ENCODE results near the gene SIN3B.
"Not testable (repeated sequence)": the region's sequence is repeated elsewhere in the genome, so short reads cannot be mapped to it uniquely, and the experiment has no call there.

SIN3B gene, protein sequence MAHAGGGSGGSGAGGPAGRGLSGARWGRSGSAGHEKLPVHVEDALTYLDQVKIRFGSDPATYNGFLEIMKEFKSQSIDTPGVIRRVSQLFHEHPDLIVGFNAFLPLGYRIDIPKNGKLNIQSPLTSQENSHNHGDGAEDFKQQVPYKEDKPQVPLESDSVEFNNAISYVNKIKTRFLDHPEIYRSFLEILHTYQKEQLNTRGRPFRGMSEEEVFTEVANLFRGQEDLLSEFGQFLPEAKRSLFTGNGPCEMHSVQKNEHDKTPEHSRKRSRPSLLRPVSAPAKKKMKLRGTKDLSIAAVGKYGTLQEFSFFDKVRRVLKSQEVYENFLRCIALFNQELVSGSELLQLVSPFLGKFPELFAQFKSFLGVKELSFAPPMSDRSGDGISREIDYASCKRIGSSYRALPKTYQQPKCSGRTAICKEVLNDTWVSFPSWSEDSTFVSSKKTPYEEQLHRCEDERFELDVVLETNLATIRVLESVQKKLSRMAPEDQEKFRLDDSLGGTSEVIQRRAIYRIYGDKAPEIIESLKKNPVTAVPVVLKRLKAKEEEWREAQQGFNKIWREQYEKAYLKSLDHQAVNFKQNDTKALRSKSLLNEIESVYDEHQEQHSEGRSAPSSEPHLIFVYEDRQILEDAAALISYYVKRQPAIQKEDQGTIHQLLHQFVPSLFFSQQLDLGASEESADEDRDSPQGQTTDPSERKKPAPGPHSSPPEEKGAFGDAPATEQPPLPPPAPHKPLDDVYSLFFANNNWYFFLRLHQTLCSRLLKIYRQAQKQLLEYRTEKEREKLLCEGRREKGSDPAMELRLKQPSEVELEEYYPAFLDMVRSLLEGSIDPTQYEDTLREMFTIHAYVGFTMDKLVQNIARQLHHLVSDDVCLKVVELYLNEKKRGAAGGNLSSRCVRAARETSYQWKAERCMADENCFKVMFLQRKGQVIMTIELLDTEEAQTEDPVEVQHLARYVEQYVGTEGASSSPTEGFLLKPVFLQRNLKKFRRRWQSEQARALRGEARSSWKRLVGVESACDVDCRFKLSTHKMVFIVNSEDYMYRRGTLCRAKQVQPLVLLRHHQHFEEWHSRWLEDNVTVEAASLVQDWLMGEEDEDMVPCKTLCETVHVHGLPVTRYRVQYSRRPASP

DNA sequence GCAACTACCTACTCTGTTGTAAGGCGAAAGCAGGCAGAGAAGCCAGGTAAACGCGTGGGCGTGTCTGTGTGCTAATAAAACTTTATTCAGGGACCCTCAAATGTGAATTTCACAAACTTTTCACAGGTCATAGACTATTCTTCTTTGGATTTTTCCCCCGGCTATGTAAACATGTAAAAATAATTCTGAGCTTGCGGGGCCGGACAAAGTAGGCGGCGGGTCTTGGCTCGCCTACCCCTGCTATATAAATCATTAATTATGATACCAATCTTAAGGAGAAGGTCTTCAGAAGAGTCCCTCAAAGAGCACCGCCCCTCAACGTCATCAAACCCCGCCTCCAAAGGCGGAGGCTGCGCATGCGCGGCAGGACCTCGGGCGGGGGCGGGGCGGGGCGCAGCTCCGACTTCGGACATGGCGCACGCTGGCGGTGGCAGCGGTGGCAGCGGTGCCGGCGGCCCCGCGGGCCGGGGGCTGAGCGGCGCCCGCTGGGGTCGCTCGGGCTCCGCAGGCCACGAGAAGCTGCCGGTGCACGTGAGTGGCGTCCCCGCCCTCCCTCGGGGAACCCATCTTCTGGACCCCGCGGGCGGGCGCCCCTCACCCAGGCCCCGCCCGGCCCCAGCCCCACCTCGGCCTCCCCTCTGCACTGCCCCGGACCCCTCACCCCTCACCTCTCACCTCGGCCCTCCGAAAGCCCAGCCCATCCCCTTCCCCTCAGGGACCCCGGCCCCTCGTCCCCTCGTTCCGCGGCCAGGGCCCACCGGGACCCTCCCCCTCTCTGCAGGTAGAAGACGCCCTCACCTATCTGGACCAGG is at the start of gene SIN3B:
Gene SIN3B, plus strand, starts transcription at position 389 of the 812 bp plus-strand sequence. Its CDS starts 23 bp downstream, at position 412.
- DNase-seq (ENCODE audit: low read depth in 2 of 2) = peak; percentile 74 to 83

DNA sequence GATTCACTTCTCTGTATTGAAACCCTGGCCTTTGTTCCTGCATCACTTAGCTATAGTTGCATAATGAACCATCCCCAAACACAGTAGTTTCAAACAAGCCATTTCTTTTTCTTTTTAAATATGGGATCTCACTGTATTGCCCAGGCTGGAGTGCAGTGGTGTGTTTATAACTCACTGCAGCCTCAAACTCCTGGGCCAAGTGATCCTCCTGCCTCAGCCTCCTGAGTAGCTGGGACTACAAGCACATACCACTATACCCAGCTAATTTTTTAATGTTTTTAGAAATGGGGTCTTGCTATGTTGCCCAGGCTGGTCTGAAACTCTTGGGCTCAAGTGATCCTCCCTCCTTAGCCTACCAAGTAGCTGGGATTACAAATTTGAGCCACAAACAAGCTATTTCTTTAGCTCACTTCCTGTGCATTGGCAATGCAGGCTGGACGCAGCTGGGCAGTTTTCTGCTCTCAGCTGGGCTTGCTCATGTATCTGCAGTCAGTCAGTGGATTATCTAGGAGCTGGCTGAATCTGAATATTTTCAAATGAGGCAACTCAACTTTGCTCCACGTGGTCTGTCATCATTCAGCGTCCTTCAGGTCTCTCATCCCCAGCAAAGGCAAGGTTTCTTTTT is 49.5 kb upstream of the SIN3B start:
- DNase-seq (ENCODE audit: low read depth in 2 of 2) = no peak

- DNase-seq (ENCODE audit: low read depth in 2 of 2) = no peak
These were observed 46.5 kb upstream of the SIN3B start for GRCh38 chr19:16782719-16783118.

DNA sequence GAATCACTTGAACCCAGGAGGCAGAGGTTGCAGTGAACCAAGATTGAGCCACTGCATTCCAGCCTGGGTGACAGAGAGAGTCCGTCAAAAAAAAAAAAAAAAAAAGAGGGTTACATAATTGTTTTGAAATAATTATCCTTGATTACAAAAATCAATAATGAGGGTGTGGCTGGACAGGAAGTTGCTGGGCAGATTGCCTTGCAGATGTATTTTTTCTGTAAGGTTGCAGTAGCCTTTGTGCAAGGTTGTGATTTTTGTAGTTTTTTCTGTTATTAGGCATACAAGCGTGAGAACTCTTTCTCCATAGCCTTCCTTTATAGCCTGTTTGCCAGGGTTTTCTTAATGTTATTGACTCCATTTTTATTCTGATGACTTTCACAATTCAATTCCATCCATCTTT is 40.7 kb upstream of the SIN3B start:
- no peak for DNase-seq (ENCODE audit: low read depth in 2 of 2)

GRCh38 chr19:16789238-16789637 is 40.0 kb upstream of the SIN3B start:
- DNase-seq (ENCODE audit: low read depth in 2 of 2) = no peak

GRCh38 chr19:16790051-16790450 is 39.1 kb upstream of the SIN3B start:
- DNase-seq (ENCODE audit: low read depth in 2 of 2) = no peak

- DNase-seq (ENCODE audit: low read depth in 2 of 2) = no peak
These were observed 37.3 kb upstream of the SIN3B start for GRCh38 chr19:16791942-16792341.

GRCh38 chr19:16794456-16795441 is 34.4 kb upstream of the SIN3B start:
- DNase-seq (ENCODE audit: low read depth in 2 of 2) = no peak

GRCh38 chr19:16795731-16796130 is 33.5 kb upstream of the SIN3B start:
- DNase-seq (ENCODE audit: low read depth in 2 of 2) = no peak

- no peak for DNase-seq (ENCODE audit: low read depth in 2 of 2)
These were observed 31.3 kb upstream of the SIN3B start for GRCh38 chr19:16797876-16798275.

GRCh38 chr19:16798326-16798725 is 30.9 kb upstream of the SIN3B start:
- not testable (repeated sequence) for DNase-seq (ENCODE audit: low read depth in 2 of 2)

DNA sequence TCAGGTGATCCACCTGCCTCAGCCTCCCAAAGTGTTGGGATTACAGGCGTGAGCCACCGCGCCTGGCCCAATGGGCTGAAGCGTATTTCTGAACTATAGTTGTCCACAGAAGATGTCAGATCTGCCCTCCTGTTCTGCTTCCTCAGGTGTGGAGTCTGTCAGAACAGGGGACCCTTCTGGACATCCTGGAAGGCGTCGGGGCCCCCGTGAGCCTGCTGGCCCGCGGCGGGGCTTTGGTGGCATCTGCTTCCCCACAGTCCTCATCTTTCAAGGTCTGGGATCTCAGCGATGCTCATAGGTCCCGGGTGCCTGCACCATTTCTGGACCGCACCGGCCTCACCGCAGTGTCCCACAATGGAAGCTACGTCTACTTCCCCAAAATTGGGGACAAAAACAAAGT is 29.5 kb upstream of the SIN3B start:
- DNase-seq (ENCODE audit: low read depth in 2 of 2) = no peak

DNA sequence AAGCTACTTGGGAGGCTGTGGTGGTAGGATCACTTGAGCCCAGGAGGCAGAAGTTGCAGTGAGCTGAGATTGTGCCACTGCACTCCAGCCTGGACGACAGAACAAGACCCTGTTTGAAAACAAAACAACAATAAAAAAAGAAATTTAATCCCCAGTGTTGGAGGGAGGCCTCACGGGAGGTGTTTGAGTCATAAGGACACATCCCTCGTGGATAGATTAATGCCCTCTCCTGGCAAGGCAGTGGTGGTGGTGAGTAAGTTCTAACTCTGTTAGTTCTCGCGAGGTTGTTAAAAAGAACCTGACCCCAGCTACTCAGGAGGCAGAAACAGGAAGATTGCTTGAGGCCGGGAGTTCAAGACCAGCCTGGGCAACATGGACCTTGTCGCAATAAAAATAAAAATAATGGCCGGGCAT is 27.6 kb upstream of the SIN3B start:
- DNase-seq (ENCODE audit: low read depth in 2 of 2) = no peak

GRCh38 chr19:16804176-16804575 is 25.0 kb upstream of the SIN3B start:
- DNase-seq (ENCODE audit: low read depth in 2 of 2) = no peak

- no peak for DNase-seq (ENCODE audit: low read depth in 2 of 2)
These were observed 21.5 kb upstream of the SIN3B start for GRCh38 chr19:16807549-16808284.

GRCh38 chr19:16814526-16815100 is 14.6 kb upstream of the SIN3B start:
- DNase-seq (ENCODE audit: low read depth in 2 of 2) = no peak

- DNase-seq (ENCODE audit: low read depth in 2 of 2) = no peak
These were observed 9.1 kb upstream of the SIN3B start for GRCh38 chr19:16820056-16820455.

DNA sequence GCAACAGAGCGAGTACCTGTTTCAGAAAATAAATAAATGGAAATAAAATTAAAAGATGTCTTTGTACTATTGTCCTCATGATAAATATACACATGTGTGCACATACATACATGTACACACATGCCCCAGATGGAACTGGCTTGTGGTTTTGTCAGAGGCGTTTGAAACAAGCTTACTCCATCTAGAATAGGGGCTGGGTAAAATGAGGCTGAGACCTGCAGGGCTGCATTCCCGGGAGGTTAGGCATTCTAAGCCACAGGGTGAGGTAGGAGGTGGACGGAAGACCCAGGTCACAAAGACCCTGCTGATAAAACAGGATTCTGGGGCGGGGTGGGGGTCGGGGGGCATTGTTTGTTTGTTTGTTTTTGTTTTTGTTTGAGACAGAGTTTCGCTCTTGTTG is 8.1 kb upstream of the SIN3B start:
- DNase-seq (ENCODE audit: low read depth in 2 of 2) = no peak

GRCh38 chr19:16822648-16823047 is 6.5 kb upstream of the SIN3B start:
- no peak for DNase-seq (ENCODE audit: low read depth in 2 of 2)

Data from activated CD8-positive, alpha-beta memory T cell treated with anti-CD3 and anti-CD28 coated beads for 4 hours (primary cell).